Caco-2 (cell line): ENCODE measurements around the gene GMEB1. TPM values are rescaled to one million over a fixed set of nuclear protein-coding genes. Genes with fewer than 3 reads are reported as not detected.
A peak's percentile ranks its signal among the peaks of the same experiment; 100 is the strongest.
"Not testable (repeated sequence)": the region's sequence is repeated elsewhere in the genome, so short reads cannot be mapped to it uniquely, and the experiment has no call there.

Experiments used
- BruUV-seq: library from RNA; stranded (reverse); fragments of 400-500 nt; replicated peaks from 2 replicates; lab custom pipeline; 2021; lab: Mats Ljungman, UMichigan
- CTCF ChIA-PET: fragments of 300-600 bp; sonication (Branson Sonifier 250); formaldehyde crosslinking; loops from one replicate; lab custom pipeline; 2022; ENCODE audit warnings: antibody characterized with exemption; lab: Charles Lee
- POLR2A ChIA-PET: fragments of 300-600 bp; sonication (Branson Sonifier 250); formaldehyde crosslinking; loops from one replicate; lab custom pipeline; 2022; ENCODE audit warnings: antibody characterized with exemption; lab: Charles Lee
- DNase-seq, 2 experiments: peaks; one replicate each; pipeline versions ENCODE4 v3.0.0 to v3.0.0-alpha.2; 2020 to 2022
- H3K27me3 ChIP-seq: replicated peaks from 2 replicates; pipeline ENCODE4 v1.6.0; 2011; ENCODE audit warnings: low read length; ENCODE audit not compliant: control insufficient read depth, insufficient read depth
- H3K36me3 ChIP-seq: 2 replicates; pipeline ENCODE4 v1.5.1; 2011; ENCODE audit warnings: low read length; ENCODE audit not compliant: control insufficient read depth, insufficient read depth
- H3K4me1 ChIP-seq: fragments of 250-450 bp; sonication (Bioruptor Pico); 2 replicates; pipeline ENCODE4 v1.5.1; 2020; ENCODE audit warnings: mild to moderate bottlenecking
- H3K4me3 ChIP-seq: 2 replicates; pipeline ENCODE4 v1.5.1; 2011; ENCODE audit warnings: low read depth, mild to moderate bottlenecking, control low read depth, low read length
- H3K9me3 ChIP-seq: fragments of 250-450 bp; sonication (Bioruptor Pico); 2 replicates; pipeline ENCODE4 v1.5.1; 2020; ENCODE audit warnings: mild to moderate bottlenecking, moderate library complexity
- H3K27ac Mint-ChIP-seq: one replicate; pipeline ENCODE4 v1.8.0; 2022; ENCODE audit warnings: mixed read lengths; ENCODE audit not compliant: unreplicated experiment
- H3K27me3 Mint-ChIP-seq: one replicate; pipeline ENCODE4 v1.8.0; 2022; ENCODE audit warnings: mixed read lengths; ENCODE audit not compliant: insufficient read depth, unreplicated experiment
- H3K36me3 Mint-ChIP-seq: one replicate; pipeline ENCODE4 v1.8.0; 2022; ENCODE audit warnings: mild to moderate bottlenecking, mixed read lengths; ENCODE audit not compliant: insufficient read depth, unreplicated experiment
- H3K4me1 Mint-ChIP-seq: one replicate; pipeline ENCODE4 v1.8.0; 2022; ENCODE audit warnings: low read depth, mixed read lengths; ENCODE audit not compliant: unreplicated experiment
- H3K4me3 Mint-ChIP-seq: one replicate; pipeline ENCODE4 v1.8.0; 2022; ENCODE audit warnings: mild to moderate bottlenecking, moderate library complexity, mixed read lengths; ENCODE audit not compliant: unreplicated experiment
- H3K9me3 Mint-ChIP-seq: one replicate; pipeline ENCODE4 v1.8.0; 2022; ENCODE audit warnings: mixed read lengths; ENCODE audit not compliant: unreplicated experiment
- CTCF ChIP-seq, 2 experiments: fragments of 200-600 bp in 1 of 2; IDR thresholded peaks; 1 replicate in 1 of 2; 2 replicates in 1 of 2; pipeline versions ENCODE4 v1.5.1 to v1.8.0; 2011 to 2022; ENCODE audit warnings: antibody characterized with exemption in 1 of 2, control low read depth in 1 of 2, inconsistent platforms in 1 of 2, low read depth in 1 of 2, low read length in 1 of 2, mild to moderate bottlenecking in 1 of 2, moderate library complexity in 1 of 2; ENCODE audit not compliant: insufficient read depth in 1 of 2, severe bottlenecking in 1 of 2, unreplicated experiment in 1 of 2
- intact Hi-C: fragments of 100-400 bp; cut with micrococcal nuclease; formaldehyde crosslinking; loops from one replicate; pipeline ENCODE4 v1.10.0; 2022; ENCODE audit not compliant: unreplicated experiment
- total RNA-seq: library from RNA; stranded (reverse); gene quantifications from 2 replicates; pipeline ENCODE4 v1.2.3, GENCODE V29; 2022

Gene GMEB1
- total RNA-seq, 1 experiment from 2014 or later, result 5.2 TPM

- ChIA-PET CTCF (interaction anchor here (0.6 to 0.7 kb wide), 2 partner anchors 18 to 208 kb away, joined by 3 read pairs; partner anchors contain the start of gene YTHDF2), POLR2A (interaction anchor here (0.5 to 1.0 kb wide), 2 partner anchors 18 to 76 kb away, joined by 4 to 9 read pairs; partner anchors contain the start of genes TAF12 and YTHDF2)
- H3K4me3 ChIP-seq, result no peak overlapping the region
- H3K27me3 ChIP-seq, result no peaks in the 10 kb centered on the region
- TF ChIP-seq CTCF (IDR thresholded peaks at IDR 0.05; ENCODE audit: insufficient read depth in 1 of 2, low read depth in 1 of 2, low read length in 1 of 2, severe bottlenecking in 1 of 2, unreplicated experiment in 1 of 2), result no peak
- H3K36me3 Mint-ChIP-seq, result no peaks in the 10 kb centered on the region
- no peaks in the 10 kb centered on the region for H3K27me3 Mint-ChIP-seq
- no peaks in the 10 kb centered on the region for H3K4me1 Mint-ChIP-seq
- no peak overlapping the region for H3K4me3 Mint-ChIP-seq
- H3K4me1 ChIP-seq, result no peaks in the 10 kb centered on the region
- H3K9me3 Mint-ChIP-seq, result no peaks in the 10 kb centered on the region
- no peaks in the 10 kb centered on the region for H3K9me3 ChIP-seq
- intact Hi-C loops, result no loop called here
- H3K27ac Mint-ChIP-seq, result no peak overlapping the region
- BruUV-seq, result no TSS peak
- DNase-seq, result no peak
- H3K36me3 ChIP-seq, result no peaks in the 10 kb centered on the region
Observed at GRCh38 chr1:28718586-28719331, 50.2 kb downstream of the GMEB1 start.

GRCh38 chr1:28719332-28719619, 50.7 kb downstream of the GMEB1 start:
- intact Hi-C loops, result no loop called here
- CTCF ChIA-PET, result interaction anchor here (0.6 to 0.7 kb wide), 2 partner anchors 17 to 208 kb away, joined by 3 read pairs; partner anchors contain the start of gene YTHDF2
- H3K9me3 Mint-ChIP-seq, result no peaks in the 10 kb centered on the region
- H3K9me3 ChIP-seq, result no peaks in the 10 kb centered on the region
- no peak for TF ChIP-seq CTCF (IDR thresholded peaks at IDR 0.05; ENCODE audit: insufficient read depth in 1 of 2, low read depth in 1 of 2, low read length in 1 of 2, severe bottlenecking in 1 of 2, unreplicated experiment in 1 of 2)
- H3K36me3 Mint-ChIP-seq, result no peaks in the 10 kb centered on the region
- H3K4me3 Mint-ChIP-seq, result no peak overlapping the region
- no TSS peak for BruUV-seq
- H3K4me1 ChIP-seq, result no peaks in the 10 kb centered on the region
- no peaks in the 10 kb centered on the region for H3K36me3 ChIP-seq
- DNase-seq, result no peak
- no peaks in the 10 kb centered on the region for H3K27me3 Mint-ChIP-seq
- H3K4me3 ChIP-seq, result no peak overlapping the region
- POLR2A ChIA-PET, result no interaction called here
- H3K27me3 ChIP-seq, result no peaks in the 10 kb centered on the region
- no peaks in the 10 kb centered on the region for H3K4me1 Mint-ChIP-seq
- no peak overlapping the region for H3K27ac Mint-ChIP-seq

GRCh38 chr1:28720376-28720775, 51.8 kb downstream of the GMEB1 start:
- H3K9me3 ChIP-seq, result no peaks in the 10 kb centered on the region
- H3K27me3 Mint-ChIP-seq, result no peaks in the 10 kb centered on the region
- no peaks in the 10 kb centered on the region for H3K36me3 Mint-ChIP-seq
- H3K4me3 ChIP-seq, result no peak overlapping the region
- H3K27me3 ChIP-seq, result no peaks in the 10 kb centered on the region
- ChIA-PET CTCF (no interaction called here), POLR2A (interaction anchor here (0.7 kb wide), 1 partner anchor 132 kb away, joined by 3 read pairs; no protein-coding TSS in a partner anchor)
- no peak overlapping the region for H3K4me3 Mint-ChIP-seq
- no peak for TF ChIP-seq CTCF (IDR thresholded peaks at IDR 0.05; ENCODE audit: insufficient read depth in 1 of 2, low read depth in 1 of 2, low read length in 1 of 2, severe bottlenecking in 1 of 2, unreplicated experiment in 1 of 2)
- H3K36me3 ChIP-seq, result no peaks in the 10 kb centered on the region
- peak overlapping the region; percentile 70 for H3K27ac Mint-ChIP-seq
- no peaks in the 10 kb centered on the region for H3K4me1 ChIP-seq
- H3K9me3 Mint-ChIP-seq, result no peaks in the 10 kb centered on the region
- intact Hi-C loops, result no loop called here
- no TSS peak for BruUV-seq
- DNase-seq, result no peak
- H3K4me1 Mint-ChIP-seq, result no peaks in the 10 kb centered on the region

GRCh38 chr1:28721927-28722326, 53.3 kb downstream of the GMEB1 start:
- H3K9me3 ChIP-seq, intact Hi-C loops, H3K36me3 ChIP-seq, H3K27me3 Mint-ChIP-seq, BruUV-seq, H3K27me3 ChIP-seq, POLR2A ChIA-PET, H3K36me3 Mint-ChIP-seq, H3K4me1 ChIP-seq, H3K9me3 Mint-ChIP-seq, CTCF ChIA-PET, H3K4me3 Mint-ChIP-seq, DNase-seq, H3K4me1 Mint-ChIP-seq, H3K4me3 ChIP-seq, H3K27ac Mint-ChIP-seq: not testable (repeated sequence)

- BruUV-seq, intact Hi-C loops, DNase-seq, H3K27me3 Mint-ChIP-seq, H3K27me3 ChIP-seq, H3K9me3 Mint-ChIP-seq, H3K4me1 ChIP-seq, H3K27ac Mint-ChIP-seq, H3K9me3 ChIP-seq, H3K4me1 Mint-ChIP-seq, H3K4me3 Mint-ChIP-seq, H3K36me3 Mint-ChIP-seq, H3K4me3 ChIP-seq, H3K36me3 ChIP-seq: not testable (repeated sequence)
- POLR2A ChIA-PET, result interaction anchor here (0.6 kb wide), 1 partner anchor 81 kb away, joined by 4 read pairs; no protein-coding TSS in a partner anchor
- CTCF ChIA-PET, result interaction anchor here (0.7 kb wide), 1 partner anchor 85 kb away, joined by 10 read pairs; no protein-coding TSS in a partner anchor
Observed at GRCh38 chr1:28725365-28725764, 56.8 kb downstream of the GMEB1 start.
